ENCODE data around the gene CFAP58.
A peak's percentile ranks its signal among the peaks of the same experiment; 100 is the strongest.

CFAP58 gene

GRCh38 chr10:104321725-104322415 is 31.8 kb upstream of the CFAP58 start:
- no peak for DNase-seq (ENCODE audit: low read depth)

GRCh38 chr10:104322416-104322782 is 31.2 kb upstream of the CFAP58 start:
- no peak for DNase-seq (ENCODE audit: low read depth)

GRCh38 chr10:104323085-104323484 is 30.5 kb upstream of the CFAP58 start:
- DNase-seq (ENCODE audit: low read depth): no peak

- DNase-seq (ENCODE audit: low read depth): no peak
Observed at GRCh38 chr10:104323760-104324201, 29.9 kb upstream of the CFAP58 start.

- DNase-seq (ENCODE audit: low read depth): no peak
Observed at GRCh38 chr10:104324221-104324686, 29.4 kb upstream of the CFAP58 start.

GRCh38 chr10:104324931-104325330 is 28.7 kb upstream of the CFAP58 start:
- DNase-seq (ENCODE audit: low read depth): no peak

- DNase-seq (ENCODE audit: low read depth): no peak
Observed at GRCh38 chr10:104325436-104326435, 27.9 kb upstream of the CFAP58 start.

GRCh38 chr10:104326991-104327610 is 26.5 kb upstream of the CFAP58 start:
- DNase-seq (ENCODE audit: low read depth): no peak

GRCh38 chr10:104327745-104328645 is 25.6 kb upstream of the CFAP58 start:
- DNase-seq (ENCODE audit: low read depth): peak; percentile 72

- DNase-seq (ENCODE audit: low read depth): no peak
Observed at GRCh38 chr10:104328646-104328895, 25.1 kb upstream of the CFAP58 start.

- DNase-seq (ENCODE audit: low read depth): peak; percentile 87
Observed at GRCh38 chr10:104328896-104329710, 24.5 kb upstream of the CFAP58 start.

GRCh38 chr10:104329735-104330134 is 23.9 kb upstream of the CFAP58 start:
- DNase-seq (ENCODE audit: low read depth): peak; percentile 83

- DNase-seq (ENCODE audit: low read depth): peak; percentile 89
Observed at GRCh38 chr10:104330168-104331110, 23.2 kb upstream of the CFAP58 start.

- DNase-seq (ENCODE audit: low read depth): no peak
Observed at GRCh38 chr10:104331208-104331838, 22.3 kb upstream of the CFAP58 start.

- no peak for DNase-seq (ENCODE audit: low read depth)
Observed at GRCh38 chr10:104332243-104333031, 21.2 kb upstream of the CFAP58 start.

GRCh38 chr10:104333032-104333727 is 20.5 kb upstream of the CFAP58 start:
- no peak for DNase-seq (ENCODE audit: low read depth)

- DNase-seq (ENCODE audit: low read depth): no peak
Observed at GRCh38 chr10:104333728-104334373, 19.8 kb upstream of the CFAP58 start.
